ENCODE data around the gene FGF22.
A peak's percentile ranks its signal among the peaks of the same experiment; 100 is the strongest.
"Not testable (repeated sequence)": the region's sequence is repeated elsewhere in the genome, so short reads cannot be mapped to it uniquely, and the experiment has no call there.

The FGF22 gene

DNA sequence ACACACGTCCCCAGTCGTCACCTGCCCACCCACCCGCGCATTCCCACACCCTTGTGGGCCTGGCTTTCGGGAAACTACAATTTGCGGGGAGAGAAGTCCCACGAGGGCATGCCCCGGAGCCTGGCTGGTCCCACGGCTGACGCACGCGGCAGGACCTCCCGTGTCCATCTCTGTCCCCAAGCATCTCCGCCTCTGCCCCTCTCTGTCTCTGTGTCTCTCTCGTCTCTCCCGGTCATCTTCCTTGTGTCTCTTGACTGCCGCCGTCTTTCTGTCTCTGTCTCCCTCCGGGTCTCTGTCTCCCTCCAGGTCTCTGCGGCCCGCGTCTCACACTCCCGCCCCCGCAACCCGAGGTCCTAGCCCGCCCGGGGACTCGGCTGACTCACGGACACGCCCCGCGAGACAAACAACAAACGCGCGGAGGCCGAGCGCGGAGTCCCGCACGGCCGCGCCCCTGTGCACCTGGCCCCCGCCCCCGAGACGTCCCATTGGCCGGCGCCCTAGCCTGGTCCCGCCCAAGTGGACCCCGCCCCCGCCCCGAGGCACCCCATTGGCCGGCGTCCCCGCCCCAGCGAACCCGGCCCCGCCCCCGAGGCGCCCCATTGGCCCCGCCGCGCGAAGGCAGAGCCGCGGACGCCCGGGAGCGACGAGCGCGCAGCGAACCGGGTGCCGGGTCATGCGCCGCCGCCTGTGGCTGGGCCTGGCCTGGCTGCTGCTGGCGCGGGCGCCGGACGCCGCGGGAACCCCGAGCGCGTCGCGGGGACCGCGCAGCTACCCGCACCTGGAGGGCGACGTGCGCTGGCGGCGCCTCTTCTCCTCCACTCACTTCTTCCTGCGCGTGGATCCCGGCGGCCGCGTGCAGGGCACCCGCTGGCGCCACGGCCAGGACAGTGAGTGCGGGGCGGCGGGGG is at the start of gene FGF22:
Gene FGF22 (plus strand): TSS at position 627 of the 908 bp plus-strand sequence. CDS start 47 bp downstream, at position 674.
- peak; percentile 96 for DNase-seq

DNA sequence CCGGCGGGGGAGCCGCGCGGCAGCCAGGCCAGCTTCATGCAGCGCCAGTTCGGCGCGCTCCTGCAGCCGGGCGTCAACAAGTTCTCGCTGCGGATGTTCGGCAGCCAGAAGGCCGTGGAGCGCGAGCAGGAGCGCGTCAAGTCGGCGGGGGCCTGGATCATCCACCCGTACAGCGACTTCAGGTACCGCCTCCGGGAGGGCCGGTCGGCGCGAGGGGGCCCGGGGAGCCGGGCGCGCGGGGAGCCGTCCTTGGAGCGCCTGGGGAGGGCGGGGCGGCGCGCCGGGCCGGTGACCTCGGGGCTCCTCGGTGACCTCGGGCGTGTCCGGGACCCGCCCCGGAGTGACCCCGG is 49.3 kb upstream of the FGF22 start:
- no peak for DNase-seq

DNA sequence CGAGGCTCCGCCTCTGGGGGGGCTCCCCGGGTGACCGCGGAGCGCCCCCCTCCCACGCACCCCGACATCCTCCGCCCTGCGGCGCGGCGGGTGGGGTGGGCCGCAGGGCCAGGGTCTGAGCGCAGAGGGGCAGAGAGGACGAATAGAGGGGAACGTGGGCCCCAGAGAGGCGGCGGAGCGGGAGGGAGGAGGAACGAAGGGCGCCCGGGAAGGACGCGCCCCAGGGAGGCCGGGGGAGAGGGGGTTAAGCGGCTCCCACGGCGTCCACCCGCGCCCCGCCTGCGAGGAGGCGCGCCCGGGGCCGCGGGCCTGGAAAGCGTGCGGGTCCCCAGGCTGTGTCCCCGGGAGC is 49.0 kb upstream of the FGF22 start:
- no peak for DNase-seq

DNA sequence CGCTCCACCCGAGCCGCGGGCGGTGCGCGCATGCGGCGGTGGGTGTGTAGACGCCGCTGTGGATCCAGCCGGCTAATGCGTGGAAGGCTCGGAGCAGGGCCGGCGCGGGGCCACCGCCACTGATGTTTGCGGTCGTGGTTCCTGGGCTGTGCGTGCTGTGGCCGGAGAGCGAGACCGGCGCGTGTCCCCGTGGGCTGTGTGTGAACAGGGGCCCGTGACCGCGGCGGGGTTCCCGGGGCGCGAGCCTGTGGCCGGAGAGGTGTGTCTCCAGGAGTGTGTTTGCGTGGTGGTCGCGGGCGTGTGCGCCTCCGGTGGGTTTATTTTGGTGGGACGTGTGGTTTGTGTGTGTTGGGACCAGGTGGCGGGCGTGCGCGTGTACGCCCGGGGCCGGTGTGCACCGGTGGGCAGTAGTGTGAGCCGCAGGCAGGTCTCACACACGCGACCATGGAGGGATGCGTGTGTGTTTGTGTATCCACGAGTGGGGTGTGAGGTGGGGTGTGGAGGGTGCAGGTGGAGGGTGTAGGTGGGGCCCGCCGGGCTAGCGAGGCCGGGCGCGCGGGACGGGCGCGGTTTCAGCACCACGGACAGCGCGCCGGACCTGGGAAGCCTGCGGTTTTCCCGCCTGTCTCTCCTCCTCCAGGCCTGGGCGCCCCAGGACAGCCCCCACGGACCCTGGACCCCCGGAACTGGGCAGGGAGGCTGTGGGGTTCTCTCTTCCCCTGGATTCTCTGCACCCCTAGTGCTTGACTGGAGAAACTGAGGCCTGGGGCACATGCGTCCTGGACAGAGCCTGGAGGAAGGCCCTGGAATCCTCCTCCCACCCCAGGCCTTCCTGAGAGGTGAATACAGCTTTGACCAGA is 48.4 kb upstream of the FGF22 start:
- DNase-seq: no peak

DNA sequence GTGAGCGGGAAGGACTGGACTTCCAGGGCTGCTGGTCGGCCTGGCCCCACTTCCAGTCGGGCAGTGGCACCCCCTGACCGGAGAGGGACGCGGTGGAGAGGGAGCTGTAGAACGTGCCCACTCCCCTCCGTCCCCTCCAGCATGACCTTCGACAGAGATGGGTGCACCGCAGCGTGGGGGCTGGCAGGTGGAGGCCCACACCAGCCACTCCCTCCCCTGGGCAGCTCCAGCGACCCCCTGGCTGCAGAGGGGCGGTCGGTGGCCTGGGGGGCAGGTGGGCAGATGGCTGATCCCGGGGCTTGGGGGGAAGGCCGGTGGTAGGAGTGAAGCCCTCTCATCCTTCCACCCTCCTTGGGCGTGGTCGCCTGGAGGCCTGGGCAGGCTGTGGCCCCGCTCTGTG is 47.6 kb upstream of the FGF22 start:
- DNase-seq: no peak

DNA sequence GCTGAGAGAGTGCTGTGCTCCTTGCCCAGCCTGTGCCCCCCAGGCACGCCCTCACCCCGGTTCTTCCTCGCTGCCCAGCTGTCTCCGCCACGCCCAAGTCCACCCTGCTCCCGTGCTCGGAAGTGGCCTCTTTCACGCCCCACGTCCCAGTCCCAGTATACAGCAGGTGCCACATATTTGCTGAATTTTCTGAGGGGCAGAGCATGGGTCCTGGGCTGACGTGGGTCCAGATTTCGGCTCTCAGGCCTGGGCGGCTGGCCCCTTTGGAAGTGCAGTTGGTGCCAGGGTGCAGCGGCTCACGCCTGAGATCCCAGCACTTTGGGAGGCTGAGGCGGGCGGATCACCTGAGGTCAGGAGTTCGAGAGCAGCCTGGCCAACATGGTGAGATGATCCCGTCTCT is 46.6 kb upstream of the FGF22 start:
- DNase-seq: no peak

DNA sequence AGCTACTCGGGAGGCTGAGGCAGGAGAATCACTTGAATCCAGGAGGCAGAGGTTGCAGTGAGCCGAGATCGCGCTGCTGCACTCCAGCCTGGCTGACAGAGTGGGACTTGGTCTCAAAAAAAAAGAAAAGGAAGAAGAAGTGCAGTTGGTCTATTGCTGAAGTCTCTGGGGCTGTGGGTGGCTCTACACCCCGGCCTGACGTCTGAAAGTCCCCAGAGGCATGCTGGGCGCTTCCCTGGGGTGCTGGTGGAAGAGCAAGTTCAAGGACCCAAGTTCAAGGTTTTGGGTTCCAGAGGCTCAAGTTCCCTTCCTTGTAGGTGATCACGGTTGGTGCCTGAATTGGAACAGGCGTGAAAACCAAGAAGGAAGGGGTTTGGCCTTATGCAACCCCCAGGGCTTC is 46.2 kb upstream of the FGF22 start:
- no peak for DNase-seq

DNA sequence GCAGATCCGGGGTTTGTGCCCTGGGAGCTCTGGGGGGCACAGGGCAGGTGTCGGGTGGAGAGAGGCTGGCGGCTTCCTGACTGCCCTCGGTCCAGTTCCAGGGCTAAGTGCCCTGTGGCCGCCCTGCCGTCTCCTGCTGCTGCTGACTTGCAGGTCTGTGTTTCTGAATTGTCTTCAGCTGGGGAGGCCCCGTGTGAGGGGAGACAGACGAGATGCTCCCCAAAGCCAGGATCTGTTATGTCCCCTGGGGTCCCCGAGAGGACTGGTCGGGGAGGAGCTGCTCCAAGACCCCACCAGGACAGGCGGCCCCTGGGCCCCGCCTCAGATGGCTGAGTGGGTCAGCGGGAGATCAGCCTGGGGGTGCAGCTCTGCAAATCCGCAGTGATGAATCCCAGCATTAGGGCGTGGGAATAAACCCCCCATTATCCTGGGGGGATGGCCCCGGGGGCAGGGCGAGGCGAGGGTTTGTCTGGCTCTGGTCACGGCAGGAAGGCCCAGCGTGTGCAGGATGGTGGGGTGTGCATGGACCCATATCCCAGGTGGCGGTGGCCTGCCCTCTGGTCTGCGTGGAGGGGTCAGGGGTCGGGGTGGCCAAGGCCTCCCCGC is 45.3 kb upstream of the FGF22 start:
- DNase-seq: no peak

DNA sequence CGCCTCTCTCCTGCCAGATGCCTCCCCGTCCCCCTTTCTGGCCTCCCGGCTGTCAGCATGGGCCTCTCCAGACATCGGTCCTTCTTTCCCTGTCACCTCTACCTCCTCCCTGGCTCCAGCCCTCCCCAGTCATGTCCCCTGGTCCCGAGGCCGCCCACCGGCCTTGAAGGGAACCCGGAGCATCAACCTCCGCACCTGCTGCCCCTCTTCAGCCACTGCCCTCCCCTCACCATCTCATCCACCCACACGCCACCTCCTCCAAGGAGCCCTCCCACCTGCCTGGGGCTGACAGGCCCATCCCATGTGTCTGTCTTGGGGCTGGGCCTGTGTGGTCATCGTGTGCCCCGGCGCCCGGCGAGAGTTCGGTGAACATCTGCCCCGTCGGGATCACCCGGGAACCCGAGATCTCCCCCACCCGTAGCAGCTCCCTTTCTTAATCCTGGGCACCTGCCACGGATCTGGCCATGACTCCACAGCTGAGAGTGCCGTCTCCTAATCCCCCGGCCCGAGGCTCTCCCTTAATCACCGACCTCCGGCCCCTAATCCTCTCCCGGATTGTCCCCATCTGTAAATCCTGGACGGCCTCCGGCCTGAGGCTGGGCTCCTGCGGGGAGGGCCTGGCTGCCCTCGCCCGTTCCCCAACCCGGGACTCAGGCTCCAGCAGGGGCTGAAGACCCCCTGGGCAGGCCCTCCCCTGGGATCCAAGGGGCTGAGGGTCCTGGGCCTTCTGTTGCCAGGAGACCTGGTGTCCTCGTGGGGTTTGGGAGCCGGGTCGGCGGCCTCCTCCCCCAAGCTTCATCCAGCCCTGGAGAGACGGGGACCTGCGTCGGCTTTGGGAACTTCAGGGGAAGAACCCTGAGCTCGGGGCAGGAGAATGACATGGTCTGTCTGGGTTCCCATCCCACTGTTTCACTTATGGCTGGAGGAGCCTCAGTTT is 44.1 kb upstream of the FGF22 start:
- DNase-seq: no peak

DNA sequence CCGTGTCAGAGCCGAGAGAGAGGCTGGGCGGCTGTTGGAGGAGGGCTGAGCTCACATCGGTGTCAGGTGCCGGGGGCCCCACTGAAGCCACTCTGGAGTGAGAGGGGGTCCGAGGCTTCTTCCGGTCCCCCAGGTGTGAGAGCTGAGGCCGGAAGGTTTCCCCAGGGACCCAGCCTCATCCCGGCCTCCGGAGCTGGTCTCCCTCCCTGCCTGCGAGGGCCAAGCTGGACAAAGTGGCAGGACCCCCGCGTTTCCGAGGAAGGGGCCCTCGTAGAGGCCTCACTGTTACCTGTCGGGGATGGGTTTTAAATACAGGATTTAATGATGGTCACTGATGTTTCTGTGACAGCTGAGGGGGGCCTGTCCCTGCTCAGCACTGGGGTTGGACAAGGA is 43.4 kb upstream of the FGF22 start:
- DNase-seq: no peak

DNA sequence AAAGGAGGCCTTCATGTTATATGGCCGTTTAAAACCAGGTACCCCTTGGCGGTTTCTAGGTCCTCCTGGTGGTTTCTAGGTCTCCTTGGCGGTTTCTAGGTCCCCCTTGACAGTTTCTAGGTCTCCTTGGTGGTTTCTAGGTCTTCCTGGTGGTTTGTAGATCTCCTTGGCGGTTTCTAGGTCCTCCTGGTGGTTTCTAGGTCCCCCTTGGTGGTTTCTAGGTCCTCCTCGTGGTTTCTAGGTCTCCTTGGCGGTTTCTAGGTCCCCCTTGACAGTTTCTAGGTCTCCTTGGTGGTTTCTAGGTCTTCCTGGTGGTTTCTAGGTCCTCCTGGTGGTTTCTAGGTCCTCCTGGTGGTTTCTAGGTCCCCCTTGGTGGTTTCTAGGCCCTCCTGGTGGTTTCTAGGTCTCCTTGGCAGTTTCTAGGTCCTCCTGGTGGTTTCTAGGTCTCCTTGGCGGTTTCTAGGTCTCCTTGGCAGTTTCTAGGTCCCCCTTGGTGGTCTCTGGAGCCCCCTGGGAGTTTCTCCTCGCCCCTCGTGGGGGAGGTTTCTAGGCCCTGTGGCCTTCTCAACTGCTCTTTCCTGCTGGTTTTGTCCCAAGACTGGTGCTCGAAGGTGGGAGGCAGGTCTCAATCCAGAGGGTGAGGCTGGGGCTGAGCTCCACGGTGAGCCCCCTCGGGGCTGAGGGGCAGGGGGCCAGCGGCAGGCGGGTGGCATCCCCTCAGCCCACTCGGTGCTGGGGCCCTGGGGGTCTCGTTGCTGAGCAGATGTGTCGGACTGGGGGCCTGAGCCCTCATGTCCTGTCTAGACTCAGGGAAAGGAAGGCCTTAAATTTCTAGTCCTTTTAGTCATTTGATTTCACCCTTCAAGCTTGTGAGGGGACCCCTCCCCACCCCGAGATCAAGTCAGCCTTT is 42.0 kb upstream of the FGF22 start:
- no peak for DNase-seq

DNA sequence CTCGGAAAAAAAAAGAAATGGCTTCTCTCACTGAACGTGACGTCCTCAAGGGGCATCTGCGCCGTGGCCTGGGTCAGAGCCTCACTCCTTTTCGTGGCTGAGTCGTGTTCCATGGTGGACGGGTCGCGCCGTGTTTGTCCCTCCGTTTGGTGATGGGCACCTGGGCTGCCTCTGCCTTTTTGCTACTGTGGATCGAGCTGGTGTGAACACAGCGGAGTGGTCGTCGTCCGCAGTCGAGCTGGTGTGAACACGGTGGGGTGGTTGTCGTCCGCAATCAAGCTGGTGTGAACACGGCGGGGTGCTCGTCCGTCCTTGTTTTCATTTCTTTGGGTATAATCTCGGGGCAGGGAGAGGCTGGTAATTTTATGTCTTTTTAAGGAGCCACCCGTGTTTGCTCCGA is 38.4 kb upstream of the FGF22 start:
- DNase-seq: no peak

DNA sequence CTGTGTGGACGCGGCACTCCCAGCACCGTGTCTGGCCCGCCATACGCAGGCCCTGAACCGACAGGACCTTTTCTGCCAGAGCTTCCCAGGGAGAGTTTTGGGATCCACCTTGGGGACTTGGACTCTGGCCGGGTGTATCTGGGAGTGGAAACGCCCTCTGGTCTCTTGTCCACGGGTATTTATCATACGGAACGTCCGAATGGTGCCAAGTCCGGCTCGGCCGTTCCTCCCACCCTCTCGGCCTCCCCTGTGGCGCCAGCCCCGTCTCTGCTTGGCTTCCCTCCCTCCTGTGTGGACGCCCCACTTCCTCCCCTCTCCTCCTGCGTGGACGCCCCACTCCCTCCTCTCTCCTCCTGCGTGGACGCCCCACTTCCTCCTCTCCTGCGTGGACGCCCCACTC is 37.9 kb upstream of the FGF22 start:
- DNase-seq: no peak

DNA sequence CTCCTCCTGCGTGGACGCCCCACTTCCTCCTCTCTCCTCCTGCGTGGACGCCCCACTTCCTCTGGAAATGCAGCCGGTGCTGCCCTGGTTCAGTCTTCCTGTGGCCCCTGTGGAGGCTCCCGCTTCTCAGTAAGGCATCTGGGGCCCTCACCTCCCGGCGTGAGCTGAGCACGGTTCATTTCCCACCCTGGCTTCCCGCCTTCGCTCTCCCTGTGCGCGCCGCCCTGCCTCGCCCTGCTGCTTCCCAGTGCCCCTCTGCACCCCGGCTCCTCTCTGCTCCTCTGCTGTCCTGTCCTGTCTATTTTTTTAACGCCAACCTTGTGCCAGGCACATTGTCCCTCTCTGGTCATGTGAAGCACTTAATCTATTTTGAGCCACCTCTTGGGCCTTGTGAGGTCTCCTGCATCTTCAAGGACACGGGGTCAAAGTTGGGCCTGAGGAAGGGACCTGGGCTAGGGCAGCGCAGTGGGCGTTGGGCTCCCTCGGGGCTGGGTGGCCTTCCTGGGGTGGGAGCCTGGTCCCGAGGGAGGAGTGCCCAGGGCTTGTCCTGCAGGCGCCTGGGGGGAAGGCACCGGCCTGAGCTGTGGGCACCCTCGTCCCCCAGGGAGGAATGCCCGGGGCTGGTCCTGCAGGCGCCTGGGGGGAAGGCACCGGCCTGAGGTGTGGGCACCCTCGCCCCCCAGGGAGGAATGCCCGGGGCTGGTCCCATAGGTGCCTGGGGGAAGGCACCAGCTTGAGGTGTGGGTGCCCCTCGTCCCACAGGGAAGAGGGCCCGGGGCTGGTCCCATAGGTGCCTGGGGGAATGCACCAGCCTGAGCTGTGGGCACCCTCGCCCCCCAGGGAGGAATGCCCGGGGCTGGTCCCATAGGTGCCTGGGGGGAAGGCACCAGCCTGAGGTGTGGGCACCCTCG is 37.0 kb upstream of the FGF22 start:
- DNase-seq: no peak

DNA sequence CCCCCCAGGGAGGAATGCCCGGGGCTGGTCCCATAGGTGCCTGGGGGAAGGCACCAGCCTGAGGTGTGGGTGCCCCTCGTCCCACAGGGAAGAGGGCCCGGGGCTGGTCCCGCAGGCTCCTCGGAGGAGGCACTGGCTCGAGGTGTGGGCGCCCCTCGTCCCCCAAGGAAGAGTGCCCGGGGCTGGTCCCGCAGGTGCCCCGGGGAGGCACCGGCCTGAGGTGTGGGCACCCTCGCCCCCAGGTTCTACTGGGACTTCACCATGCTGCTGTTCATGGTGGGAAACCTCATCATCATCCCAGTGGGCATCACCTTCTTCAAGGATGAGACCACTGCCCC is 36.4 kb upstream of the FGF22 start:
- DNase-seq: not testable (repeated sequence)

DNA sequence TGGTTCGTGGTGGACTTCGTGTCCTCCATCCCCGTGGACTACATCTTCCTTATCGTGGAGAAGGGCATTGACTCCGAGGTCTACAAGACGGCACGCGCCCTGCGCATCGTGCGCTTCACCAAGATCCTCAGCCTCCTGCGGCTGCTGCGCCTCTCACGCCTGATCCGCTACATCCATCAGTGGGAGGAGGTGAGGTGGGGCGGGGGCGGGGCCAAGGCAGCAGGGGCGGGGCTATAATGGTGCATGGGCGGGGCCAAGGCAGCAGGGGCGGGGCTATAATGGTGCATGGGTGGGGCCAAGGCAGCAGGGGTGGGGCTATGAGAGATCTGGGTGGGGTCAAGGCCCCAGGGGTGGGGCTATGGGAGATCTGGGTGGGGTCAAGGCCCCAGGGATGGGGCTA is 35.9 kb upstream of the FGF22 start:
- not testable (repeated sequence) for DNase-seq

DNA sequence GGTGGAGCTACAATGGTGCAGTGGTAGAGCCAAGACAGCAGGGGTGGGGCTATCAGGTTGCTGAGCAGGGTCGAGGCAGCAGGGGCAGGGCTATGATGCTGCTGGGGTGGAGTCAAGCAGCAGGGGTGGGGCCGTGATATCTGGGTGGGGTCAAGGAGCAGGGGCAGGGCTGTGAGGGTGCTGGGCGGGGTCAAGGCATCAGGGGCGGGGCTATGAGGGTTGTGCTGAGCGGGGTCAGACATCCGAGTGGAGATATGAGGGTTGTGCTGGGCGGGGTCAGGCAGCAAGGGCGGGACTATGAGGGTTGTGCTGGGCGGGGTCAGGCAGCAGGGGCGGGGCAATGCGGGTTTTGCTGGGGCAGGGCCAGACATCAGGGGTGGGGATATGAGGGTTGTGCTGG is 35.3 kb upstream of the FGF22 start:
- DNase-seq: no peak

DNA sequence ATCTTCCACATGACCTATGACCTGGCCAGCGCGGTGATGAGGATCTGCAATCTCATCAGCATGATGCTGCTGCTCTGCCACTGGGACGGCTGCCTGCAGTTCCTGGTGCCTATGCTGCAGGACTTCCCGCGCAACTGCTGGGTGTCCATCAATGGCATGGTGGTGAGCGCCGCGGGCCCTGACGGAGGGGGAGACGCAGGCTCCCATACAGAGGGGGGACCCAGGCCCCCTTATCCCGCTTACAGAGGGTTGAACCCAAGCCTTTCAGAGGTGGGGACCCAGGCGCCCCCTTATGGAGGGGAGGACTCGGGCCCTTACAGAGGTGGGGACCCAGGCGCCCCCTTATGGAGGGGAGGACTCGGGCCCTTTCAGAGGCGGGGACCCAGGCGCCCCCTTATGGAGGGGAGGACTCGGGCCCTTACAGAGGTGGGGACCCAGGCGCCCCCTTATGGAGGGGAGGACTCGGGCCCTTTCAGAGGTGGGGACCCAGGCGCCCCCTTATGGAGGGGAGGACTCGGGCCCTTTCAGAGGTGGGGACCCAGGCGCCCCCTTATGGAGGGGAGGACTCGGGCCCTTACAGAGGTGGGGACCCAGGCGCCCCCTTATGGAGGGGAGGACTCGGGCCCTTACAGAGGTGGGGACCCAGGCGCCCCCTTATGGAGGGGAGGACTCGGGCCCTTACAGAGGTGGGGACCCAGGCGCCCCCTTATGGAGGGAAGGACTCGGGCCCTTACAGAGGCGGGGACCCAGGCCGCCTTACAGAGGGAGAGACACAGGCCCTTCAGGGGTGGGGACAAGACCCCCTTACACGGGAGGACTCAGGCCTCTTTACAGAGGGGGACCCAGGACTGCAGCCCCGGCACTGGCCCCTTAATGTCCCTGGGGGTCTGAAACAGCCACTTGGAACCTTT is 34.4 kb upstream of the FGF22 start:
- not testable (repeated sequence) for DNase-seq

Data from 8988T (cell line).